ENCODE measurements around the gene KBTBD8. TPM values are rescaled to one million over a fixed set of nuclear protein-coding genes. Genes with fewer than 3 reads are reported as not detected.

KBTBD8 gene
- total and polyA plus RNA-seq, 9 of the 15 experiments (the other 6 are each of a cell fraction or from before 2014, with no cell fraction given), result 2.7 to 9.1 (median 5.6) TPM

GRCh38 chr3:67030785-67031740 is 33.0 kb downstream of the KBTBD8 start (continued):
- TF ChIP-seq CTCFL (IDR thresholded peaks at IDR 0.05; ENCODE audit: borderline replicate concordance, insufficient read depth, low read depth, low read length, poor library complexity, severe bottlenecking) (no peak), ZFX (CRISPR knock-in tag; IDR thresholded peaks at IDR 0.05) (peak; percentile 55; the same call in 1 of the 2 replicates), E2F8 (IDR thresholded peaks at IDR 0.05; ENCODE audit: low read depth, partially characterized antibody) (no peak), TGIF2 (CRISPR knock-in tag; IDR thresholded peaks at IDR 0.05) (no peak), SIN3B (IDR thresholded peaks at IDR 0.05; ENCODE audit: low read depth) (no peak), SMARCC2 (IDR thresholded peaks at IDR 0.05; ENCODE audit: low read depth) (peak; percentile 57; the same call in 1 of the 2 replicates), NBN (IDR thresholded peaks at IDR 0.05; ENCODE audit: low read depth) (no peak), NCOA1 (IDR thresholded peaks at IDR 0.05; ENCODE audit: low read depth) (0 out of 2 replicates have a peak, but pooled peaks have one; percentile 24), FUS (optimal IDR thresholded peaks at IDR 0.05; ENCODE audit: low read depth, low read length) (no peak), DPF2 (IDR thresholded peaks at IDR 0.05) (peak; percentile 56), CEBPB (tag; IDR thresholded peaks at IDR 0.05) (no peak), SOX6 (IDR thresholded peaks at IDR 0.05) (peak; percentile 80), ZNF12 (CRISPR knock-in tag; IDR thresholded peaks at IDR 0.05) (no peak), ETV1 (tag; conservative IDR thresholded peaks at IDR 0.05; ENCODE audit: low read depth) (no peak), WHSC1 (IDR thresholded peaks at IDR 0.05; ENCODE audit: low read length) (no peak), ZNF696 (CRISPR knock-in tag; conservative IDR thresholded peaks at IDR 0.05) (no peak), GABPB2 (CRISPR knock-in tag; conservative IDR thresholded peaks at IDR 0.05) (no peak)
- TF ChIP-seq, protein P1, sequence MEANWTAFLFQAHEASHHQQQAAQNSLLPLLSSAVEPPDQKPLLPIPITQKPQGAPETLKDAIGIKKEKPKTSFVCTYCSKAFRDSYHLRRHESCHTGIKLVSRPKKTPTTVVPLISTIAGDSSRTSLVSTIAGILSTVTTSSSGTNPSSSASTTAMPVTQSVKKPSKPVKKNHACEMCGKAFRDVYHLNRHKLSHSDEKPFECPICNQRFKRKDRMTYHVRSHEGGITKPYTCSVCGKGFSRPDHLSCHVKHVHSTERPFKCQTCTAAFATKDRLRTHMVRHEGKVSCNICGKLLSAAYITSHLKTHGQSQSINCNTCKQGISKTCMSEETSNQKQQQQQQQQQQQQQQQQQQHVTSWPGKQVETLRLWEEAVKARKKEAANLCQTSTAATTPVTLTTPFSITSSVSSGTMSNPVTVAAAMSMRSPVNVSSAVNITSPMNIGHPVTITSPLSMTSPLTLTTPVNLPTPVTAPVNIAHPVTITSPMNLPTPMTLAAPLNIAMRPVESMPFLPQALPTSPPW (CRISPR knock-in tag; IDR thresholded peaks at IDR 0.05), result peak; percentile 33; the same call in 1 of the 2 replicates
- TF ChIP-seq, protein P2, sequence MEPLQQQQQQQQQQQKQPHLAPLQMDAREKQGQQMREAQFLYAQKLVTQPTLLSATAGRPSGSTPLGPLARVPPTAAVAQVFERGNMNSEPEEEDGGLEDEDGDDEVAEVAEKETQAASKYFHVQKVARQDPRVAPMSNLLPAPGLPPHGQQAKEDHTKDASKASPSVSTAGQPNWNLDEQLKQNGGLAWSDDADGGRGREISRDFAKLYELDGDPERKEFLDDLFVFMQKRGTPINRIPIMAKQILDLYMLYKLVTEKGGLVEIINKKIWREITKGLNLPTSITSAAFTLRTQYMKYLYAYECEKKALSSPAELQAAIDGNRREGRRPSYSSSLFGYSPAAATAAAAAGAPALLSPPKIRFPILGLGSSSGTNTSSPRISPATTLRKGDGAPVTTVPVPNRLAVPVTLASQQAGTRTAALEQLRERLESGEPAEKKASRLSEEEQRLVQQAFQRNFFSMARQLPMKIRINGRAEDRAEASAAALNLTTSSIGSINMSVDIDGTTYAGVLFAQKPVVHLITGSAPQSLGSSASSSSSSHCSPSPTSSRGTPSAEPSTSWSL (CRISPR knock-in tag; IDR thresholded peaks at IDR 0.05; ENCODE audit: borderline replicate concordance), result no peak
